Smooth muscle cell (in vitro differentiated cells): ENCODE data around the gene KPNA1. TPM values are rescaled to one million over a fixed set of nuclear protein-coding genes. Genes with fewer than 3 reads are reported as not detected.
A peak's percentile ranks its signal among the peaks of the same experiment; 100 is the strongest.

Experiments used
- DNase-seq: peaks from one replicate; lab custom pipeline; 2025; ENCODE audit not compliant: unreplicated experiment; lab: John Stamatoyannopoulos, UW
- H2AFZ ChIP-seq: fragments of 200-600 bp; sonication (generic); 2 replicates; pipeline ENCODE4 v1.6.0; 2016; ENCODE audit warnings: antibody characterized with exemption, low read depth, mild to moderate bottlenecking
- H3F3A ChIP-seq: fragments of 200-600 bp; sonication (generic); 2 replicates; pipeline ENCODE4 v1.6.0; 2017; ENCODE audit warnings: antibody characterized with exemption, low read depth
- H3K27ac ChIP-seq: fragments of 200-600 bp; sonication (generic); 2 replicates; pipeline ENCODE4 v1.5.1; 2016; ENCODE audit warnings: low read depth, mild to moderate bottlenecking
- H3K27me3 ChIP-seq: fragments of 200-600 bp; sonication (generic); 2 replicates; pipeline ENCODE4 v1.6.1; 2016; ENCODE audit warnings: low read depth, mild to moderate bottlenecking
- H3K36me3 ChIP-seq: fragments of 200-600 bp; sonication (generic); 2 replicates; pipeline ENCODE4 v1.5.1; 2016; ENCODE audit warnings: low read depth
- H3K4me1 ChIP-seq: fragments of 200-600 bp; sonication (generic); 2 replicates; pipeline ENCODE4 v1.5.1; 2016; ENCODE audit warnings: low read depth
- H3K4me2 ChIP-seq: fragments of 200-600 bp; sonication (generic); 2 replicates; pipeline ENCODE4 v1.6.0; 2016; ENCODE audit warnings: mild to moderate bottlenecking
- H3K4me3 ChIP-seq: fragments of 200-600 bp; sonication (generic); 2 replicates; pipeline ENCODE4 v1.5.1; 2016; ENCODE audit warnings: mild to moderate bottlenecking
- H3K79me2 ChIP-seq: fragments of 200-600 bp; sonication (generic); 2 replicates; pipeline ENCODE4 v1.6.0; 2016; ENCODE audit warnings: low read depth, mild to moderate bottlenecking
- H3K9ac ChIP-seq: fragments of 200-600 bp; sonication (generic); 2 replicates; pipeline ENCODE4 v1.6.0; 2016; ENCODE audit warnings: low read depth
- H3K9me3 ChIP-seq: fragments of 200-600 bp; sonication (generic); replicated peaks from 2 replicates; pipeline ENCODE4 v1.5.1; 2016; ENCODE audit warnings: low read depth
- H4K20me1 ChIP-seq: fragments of 200-600 bp; sonication (generic); 2 replicates; pipeline ENCODE4 v1.6.0; 2016; ENCODE audit warnings: low read depth
- WGBS: methylation state at CpG from one replicate; pipeline ENCODE4 v1.1.7; 2016; ENCODE audit warnings: low lambda C conversion rate; 5-methylcytosine and 5-hydroxymethylcytosine counted together
- polyA plus RNA-seq: library from polyadenylated mRNA; unstranded; fragments of >200 nt; fragmentation: Nextera tagmentation; extraction: Ambion mirVana; gene quantifications from 2 replicates; pipeline ENCODE4 v1.2.1, GENCODE V29; 2016
- total RNA-seq: library from RNA; depleted of rRNA; stranded (reverse); fragments of >200 nt; gene quantifications from 2 replicates; pipeline ENCODE4 v1.2.3, GENCODE V29; 2014
- TF ChIP-seq, protein P1 (sequence below): fragments of 200-600 bp; sonication (generic); IDR thresholded peaks from 2 replicates; pipeline ENCODE4 v1.5.1; 2017; ENCODE audit warnings: borderline replicate concordance, mild to moderate bottlenecking, antibody characterized with exemption; ENCODE audit not compliant: insufficient read depth, poor library complexity, severe bottlenecking

KPNA1 gene
- total and polyA plus RNA-seq, 2 experiments from 2014 or later, result 34.6 to 37.9 TPM

DNA sequence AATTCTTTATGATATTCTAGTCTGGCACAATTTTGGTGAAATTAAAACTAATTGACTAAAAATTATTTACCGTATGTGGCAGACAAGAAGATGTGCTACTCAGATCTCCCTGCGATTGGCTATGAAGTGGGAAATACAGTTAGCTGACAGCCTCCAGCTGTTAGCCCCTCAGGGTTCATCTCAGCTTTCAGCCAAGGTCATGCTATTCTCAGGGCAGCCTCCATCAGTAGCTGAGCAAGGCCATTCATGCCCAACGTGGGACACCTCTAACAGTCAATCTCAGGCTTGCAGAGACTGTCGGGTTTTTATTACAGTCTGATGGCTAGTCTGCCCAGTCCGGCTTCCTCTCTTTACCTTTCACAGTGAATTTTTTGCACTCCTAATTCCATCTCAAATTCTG, 42.6 kb upstream of the KPNA1 start:
- no peak overlapping the region for H3K4me3 ChIP-seq
- no peaks in the 10 kb centered on the region for H3K36me3 ChIP-seq
- no peak overlapping the region for H3K27ac ChIP-seq
- 93% methylated on average over 5 of the region's 5 CpGs for WGBS
- DNase-seq, result no peak
- H3K79me2 ChIP-seq, result no peaks in the 10 kb centered on the region
- no peak overlapping the region for H3K4me2 ChIP-seq
- H4K20me1 ChIP-seq, result no peaks in the 10 kb centered on the region
- TF ChIP-seq, protein P1, sequence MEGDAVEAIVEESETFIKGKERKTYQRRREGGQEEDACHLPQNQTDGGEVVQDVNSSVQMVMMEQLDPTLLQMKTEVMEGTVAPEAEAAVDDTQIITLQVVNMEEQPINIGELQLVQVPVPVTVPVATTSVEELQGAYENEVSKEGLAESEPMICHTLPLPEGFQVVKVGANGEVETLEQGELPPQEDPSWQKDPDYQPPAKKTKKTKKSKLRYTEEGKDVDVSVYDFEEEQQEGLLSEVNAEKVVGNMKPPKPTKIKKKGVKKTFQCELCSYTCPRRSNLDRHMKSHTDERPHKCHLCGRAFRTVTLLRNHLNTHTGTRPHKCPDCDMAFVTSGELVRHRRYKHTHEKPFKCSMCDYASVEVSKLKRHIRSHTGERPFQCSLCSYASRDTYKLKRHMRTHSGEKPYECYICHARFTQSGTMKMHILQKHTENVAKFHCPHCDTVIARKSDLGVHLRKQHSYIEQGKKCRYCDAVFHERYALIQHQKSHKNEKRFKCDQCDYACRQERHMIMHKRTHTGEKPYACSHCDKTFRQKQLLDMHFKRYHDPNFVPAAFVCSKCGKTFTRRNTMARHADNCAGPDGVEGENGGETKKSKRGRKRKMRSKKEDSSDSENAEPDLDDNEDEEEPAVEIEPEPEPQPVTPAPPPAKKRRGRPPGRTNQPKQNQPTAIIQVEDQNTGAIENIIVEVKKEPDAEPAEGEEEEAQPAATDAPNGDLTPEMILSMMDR, result no peak
- no peaks in the 10 kb centered on the region for H3K9me3 ChIP-seq
- H3K9ac ChIP-seq, result no peak overlapping the region
- H3F3A ChIP-seq, result no peaks in the 10 kb centered on the region
- H2AFZ ChIP-seq, result no peak overlapping the region
- H3K4me1 ChIP-seq, result peaks cover 4% of the 10 kb centered on the region
- no peaks in the 10 kb centered on the region for H3K27me3 ChIP-seq

DNA sequence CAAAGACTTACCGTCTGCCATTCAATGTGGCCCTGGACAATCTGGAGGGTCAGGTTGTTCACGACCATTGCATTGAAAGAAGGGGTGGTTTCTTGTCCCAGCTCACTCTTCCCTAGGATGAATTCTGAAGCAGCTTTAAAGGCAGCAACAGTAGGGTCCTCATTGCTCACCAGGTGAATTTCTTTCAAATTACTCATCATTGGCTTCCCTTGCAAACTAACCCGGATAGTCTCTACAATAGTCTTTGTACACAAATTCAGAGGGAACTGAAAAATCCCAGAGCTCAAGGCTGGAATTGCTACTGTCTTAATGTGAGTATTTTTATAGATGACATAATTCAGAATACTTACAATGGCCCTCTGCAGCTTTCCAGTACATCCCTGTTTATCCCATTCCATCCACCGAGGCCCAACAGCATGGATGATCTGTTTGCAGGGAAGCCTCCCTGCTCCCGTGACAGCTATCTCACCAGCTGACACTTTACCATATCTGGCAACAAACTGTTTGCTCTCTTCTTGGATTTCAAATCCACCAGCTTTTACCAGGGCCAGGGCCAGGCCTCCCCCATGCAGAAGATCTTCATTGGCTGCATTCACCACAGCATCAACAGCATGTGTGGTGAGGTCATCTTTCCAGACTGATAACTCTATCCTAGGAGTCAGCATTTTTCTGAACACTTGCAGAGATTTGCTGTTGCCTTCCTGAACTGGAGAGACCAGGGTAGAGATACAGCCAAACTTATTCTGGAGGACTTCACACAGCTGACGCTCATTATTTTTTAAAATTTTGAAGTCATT, 40.7 kb upstream of the KPNA1 start:
- H3K27me3 ChIP-seq, result no peaks in the 10 kb centered on the region
- H2AFZ ChIP-seq, result no peak overlapping the region
- 49% methylated on average over 6 of the region's 6 CpGs for WGBS
- no peaks in the 10 kb centered on the region for H3F3A ChIP-seq
- peak overlapping the region; percentile 16 for H3K27ac ChIP-seq
- no peak for DNase-seq
- H3K36me3 ChIP-seq, result no peaks in the 10 kb centered on the region
- H3K4me1 ChIP-seq, result peaks cover 4% of the 10 kb centered on the region
- no peak overlapping the region for H3K9ac ChIP-seq
- H3K4me3 ChIP-seq, result no peak overlapping the region
- TF ChIP-seq, protein P1, result no peak
- H3K9me3 ChIP-seq, result no peaks in the 10 kb centered on the region
- H3K79me2 ChIP-seq, result no peaks in the 10 kb centered on the region
- H4K20me1 ChIP-seq, result no peaks in the 10 kb centered on the region
- H3K4me2 ChIP-seq, result no peak overlapping the region

DNA sequence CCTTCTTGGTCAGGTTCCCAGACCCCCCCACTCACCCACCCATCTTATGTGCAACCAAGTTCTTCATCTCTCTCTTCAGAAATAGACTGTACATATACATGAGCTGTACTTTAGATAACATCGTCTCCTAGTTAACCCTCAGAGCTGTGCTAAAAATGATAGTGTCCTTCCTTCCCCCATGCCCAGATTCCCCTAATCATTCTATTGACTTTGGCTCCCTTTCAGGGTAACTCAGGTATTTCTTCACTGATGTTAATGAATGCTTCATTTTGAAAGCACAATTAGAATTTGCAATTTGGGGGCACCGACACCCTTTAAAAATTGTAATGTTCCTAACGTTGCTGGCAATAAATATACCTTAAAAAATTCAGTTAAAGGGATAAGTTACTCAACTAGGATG, 38.4 kb upstream of the KPNA1 start:
- Histone ChIP-seq H3K79me2 (no peaks in the 10 kb centered on the region), H4K20me1 (no peaks in the 10 kb centered on the region), H3K36me3 (no peaks in the 10 kb centered on the region), H3K4me2 (no peak overlapping the region), H3K9me3 (no peaks in the 10 kb centered on the region), H2AFZ (no peak overlapping the region), H3K4me1 (peaks cover 4% of the 10 kb centered on the region), H3K27me3 (no peaks in the 10 kb centered on the region), H3K9ac (no peak overlapping the region), H3F3A (no peaks in the 10 kb centered on the region), H3K4me3 (no peak overlapping the region), H3K27ac (no peak overlapping the region)
- DNase-seq, result no peak
- TF ChIP-seq, protein P1, result no peak
- WGBS, result 59% methylated on average over 3 of the region's 3 CpGs

DNA sequence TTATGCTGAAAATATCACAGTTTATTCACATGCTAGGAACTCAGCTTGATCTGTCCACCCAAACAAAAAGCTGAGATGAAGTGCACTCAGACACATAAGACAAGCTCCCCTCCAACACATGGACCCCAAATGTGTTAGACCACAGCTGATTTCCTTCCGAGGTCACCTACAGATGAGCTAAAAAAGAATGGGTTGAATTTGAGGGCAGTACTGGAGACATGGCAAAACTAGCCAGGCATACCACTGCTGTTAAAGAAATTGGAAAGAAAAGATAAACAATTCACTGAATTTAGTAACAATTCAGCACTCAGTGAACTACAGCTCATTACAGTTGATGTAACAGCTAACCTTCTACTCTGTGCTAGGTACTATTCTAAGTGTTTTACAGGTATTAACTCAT, 33.9 kb upstream of the KPNA1 start:
- Histone ChIP-seq H3K9ac (no peak overlapping the region), H3K4me1 (no peaks in the 10 kb centered on the region), H3K4me3 (no peak overlapping the region), H2AFZ (no peak overlapping the region), H3K36me3 (no peaks in the 10 kb centered on the region), H3K9me3 (no peaks in the 10 kb centered on the region), H4K20me1 (no peaks in the 10 kb centered on the region), H3K27me3 (no peaks in the 10 kb centered on the region), H3F3A (no peaks in the 10 kb centered on the region), H3K4me2 (no peak overlapping the region), H3K79me2 (no peaks in the 10 kb centered on the region), H3K27ac (no peak overlapping the region)
- 92% methylated on average over 1 of the region's 1 CpG for WGBS
- DNase-seq, result no peak
- TF ChIP-seq, protein P1, result no peak
